ENCODE results near the gene SLC24A3. TPM values are rescaled to one million over a fixed set of nuclear protein-coding genes. Genes with fewer than 3 reads are reported as not detected.

The SLC24A3 gene
- total and polyA plus RNA-seq, 4 experiments from 2014 or later: not detected

GRCh38 chr20:19367591-19367990 lies 155.1 kb downstream of the SLC24A3 start:
- intact Hi-C loops (cut with micrococcal nuclease): no loop called here
- Mint-ChIP-seq H3K27ac (no peak overlapping the region), H3K36me3 (no peaks in the 10 kb centered on the region), H3K27me3 (no peaks in the 10 kb centered on the region), H3K9me3 (peaks cover 0 to 6% (median under 1%) of the 10 kb centered on the region in 8 donors), H3K4me1 (no peaks in the 10 kb centered on the region), H3K4me3 (no peak overlapping the region)
- no peak for DNase-seq
- H3K27ac ChIP-seq (ENCODE audit: low read depth, low read length): no peak overlapping the region
- no peak overlapping the region for H3K4me3 ChIP-seq (ENCODE audit: low read length in 2 of 2)
- H3K27me3 ChIP-seq (ENCODE audit: insufficient read depth, low read length): no peaks in the 10 kb centered on the region
- H3K4me1 ChIP-seq (ENCODE audit: insufficient read depth, low read length): no peaks in the 10 kb centered on the region
- CTCF ChIA-PET (ENCODE audit: partially characterized antibody): no interaction called here
- no peaks in the 10 kb centered on the region for H3K36me3 ChIP-seq (ENCODE audit: insufficient read depth, low read length)
- H3K9me3 ChIP-seq (ENCODE audit: control insufficient read depth in 1 of 2, low read length in 2 of 2): no peaks in the 10 kb centered on the region
- POLR2A ChIA-PET (ENCODE audit: partially characterized antibody): no interaction called here

DNA sequence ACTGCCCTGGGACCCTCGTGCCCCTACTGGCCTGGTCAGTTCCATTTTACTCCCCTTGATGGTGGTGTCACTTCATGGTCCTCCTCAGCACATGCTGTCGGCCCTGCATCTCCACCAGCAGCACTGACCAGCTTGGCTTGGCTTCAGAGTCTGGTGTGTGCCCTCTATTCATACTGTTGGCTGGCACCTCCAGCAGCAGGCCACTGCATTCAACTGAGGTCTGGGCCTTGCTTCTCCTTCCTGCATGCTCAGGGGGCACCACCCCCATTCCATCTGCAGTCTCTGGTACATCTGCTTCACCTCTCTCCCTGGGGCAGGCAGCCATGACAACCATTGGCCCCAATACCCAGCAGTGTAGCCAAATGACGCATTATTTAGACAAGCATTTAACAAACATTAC lies 155.9 kb downstream of the SLC24A3 start:
- H3K4me1 Mint-ChIP-seq: no peaks in the 10 kb centered on the region
- no peaks in the 10 kb centered on the region for H3K4me1 ChIP-seq (ENCODE audit: insufficient read depth, low read length)
- no peak overlapping the region for H3K4me3 Mint-ChIP-seq
- H3K9me3 Mint-ChIP-seq: peaks cover 0 to 6% (median under 1%) of the 10 kb centered on the region in 8 donors
- no peaks in the 10 kb centered on the region for H3K36me3 ChIP-seq (ENCODE audit: insufficient read depth, low read length)
- no peak overlapping the region for H3K27ac ChIP-seq (ENCODE audit: low read depth, low read length)
- no peaks in the 10 kb centered on the region for H3K9me3 ChIP-seq (ENCODE audit: control insufficient read depth in 1 of 2, low read length in 2 of 2)
- no peaks in the 10 kb centered on the region for H3K36me3 Mint-ChIP-seq
- no peak overlapping the region for H3K4me3 ChIP-seq (ENCODE audit: low read length in 2 of 2)
- H3K27me3 ChIP-seq (ENCODE audit: insufficient read depth, low read length): no peaks in the 10 kb centered on the region
- intact Hi-C loops (cut with micrococcal nuclease): no loop called here
- CTCF ChIA-PET (ENCODE audit: partially characterized antibody): no interaction called here
- POLR2A ChIA-PET (ENCODE audit: partially characterized antibody): no interaction called here
- no peak for DNase-seq
- H3K27ac Mint-ChIP-seq: no peak overlapping the region
- H3K27me3 Mint-ChIP-seq: no peaks in the 10 kb centered on the region

- intact Hi-C loops (cut with micrococcal nuclease): no loop called here
Observed at GRCh38 chr20:19370076-19371075, 157.9 kb downstream of the SLC24A3 start.

GRCh38 chr20:19371112-19371511 lies 158.7 kb downstream of the SLC24A3 start:
- Mint-ChIP-seq H3K36me3 (no peaks in the 10 kb centered on the region), H3K4me3 (no peak overlapping the region), H3K9me3 (peaks cover 0 to 9% (median 3%) of the 10 kb centered on the region in 8 donors), H3K27ac (no peak overlapping the region), H3K4me1 (no peaks in the 10 kb centered on the region), H3K27me3 (no peaks in the 10 kb centered on the region)
- Histone ChIP-seq H3K27me3 (ENCODE audit: insufficient read depth, low read length) (no peaks in the 10 kb centered on the region), H3K4me1 (ENCODE audit: insufficient read depth, low read length) (no peaks in the 10 kb centered on the region), H3K36me3 (ENCODE audit: insufficient read depth, low read length) (no peaks in the 10 kb centered on the region), H3K4me3 (ENCODE audit: low read length in 2 of 2) (no peak overlapping the region), H3K27ac (ENCODE audit: low read depth, low read length) (no peak overlapping the region), H3K9me3 (ENCODE audit: control insufficient read depth in 1 of 2, low read length in 2 of 2) (no peaks in the 10 kb centered on the region)
- intact Hi-C loops (cut with micrococcal nuclease): no loop called here
- CTCF ChIA-PET (ENCODE audit: partially characterized antibody): no interaction called here
- POLR2A ChIA-PET (ENCODE audit: partially characterized antibody): no interaction called here
- no peak for DNase-seq

More at GRCh38 chr20:19370076-19371075, 157.9 kb downstream of the SLC24A3 start:
- H3K27me3 ChIP-seq (ENCODE audit: insufficient read depth, low read length): no peaks in the 10 kb centered on the region
- no peak overlapping the region for H3K27ac ChIP-seq (ENCODE audit: low read depth, low read length)
- no peak for DNase-seq
- no peaks in the 10 kb centered on the region for H3K4me1 Mint-ChIP-seq
- POLR2A ChIA-PET (ENCODE audit: partially characterized antibody): no interaction called here
- H3K27me3 Mint-ChIP-seq: no peaks in the 10 kb centered on the region
- no peak overlapping the region for H3K27ac Mint-ChIP-seq
- no peaks in the 10 kb centered on the region for H3K36me3 ChIP-seq (ENCODE audit: insufficient read depth, low read length)
- no peak overlapping the region for H3K4me3 ChIP-seq (ENCODE audit: low read length in 2 of 2)
- no peak overlapping the region for H3K4me3 Mint-ChIP-seq
- H3K4me1 ChIP-seq (ENCODE audit: insufficient read depth, low read length): no peaks in the 10 kb centered on the region
- CTCF ChIA-PET (ENCODE audit: partially characterized antibody): no interaction called here
- no peaks in the 10 kb centered on the region for H3K9me3 ChIP-seq (ENCODE audit: control insufficient read depth in 1 of 2, low read length in 2 of 2)
- H3K9me3 Mint-ChIP-seq: peaks cover 0 to 8% (median 3%) of the 10 kb centered on the region in 8 donors
- H3K36me3 Mint-ChIP-seq: no peaks in the 10 kb centered on the region

DNA sequence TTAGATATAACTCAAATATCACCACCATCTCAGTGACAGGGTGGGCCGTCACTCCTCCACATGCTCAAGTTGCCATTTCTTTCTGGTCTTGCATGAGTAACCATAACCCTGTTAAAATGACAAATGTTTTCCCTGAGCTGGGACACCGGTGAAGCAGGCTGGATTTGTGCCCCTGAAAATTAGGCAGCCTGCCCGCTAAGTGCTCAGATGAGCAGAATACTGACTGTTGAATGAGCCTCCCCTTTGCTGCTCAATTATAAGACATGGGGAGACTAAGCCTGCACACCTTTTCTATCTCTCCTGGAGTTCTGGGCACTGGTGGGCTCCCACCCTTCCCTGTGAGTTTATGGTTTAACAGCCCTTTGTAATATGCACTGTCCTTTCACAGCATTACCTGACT lies 161.8 kb downstream of the SLC24A3 start:
- intact Hi-C loops (cut with micrococcal nuclease): no loop called here
- H3K4me3 Mint-ChIP-seq: no peak overlapping the region

GRCh38 chr20:19375395-19375794 lies 163.0 kb downstream of the SLC24A3 start:
- Histone ChIP-seq H3K36me3 (ENCODE audit: insufficient read depth, low read length) (no peaks in the 10 kb centered on the region), H3K4me1 (ENCODE audit: insufficient read depth, low read length) (no peaks in the 10 kb centered on the region), H3K9me3 (ENCODE audit: control insufficient read depth in 1 of 2, low read length in 2 of 2) (no peaks in the 10 kb centered on the region), H3K27me3 (ENCODE audit: insufficient read depth, low read length) (no peaks in the 10 kb centered on the region), H3K4me3 (ENCODE audit: low read length in 2 of 2) (no peak overlapping the region), H3K27ac (ENCODE audit: low read depth, low read length) (no peak overlapping the region)
- Mint-ChIP-seq H3K9me3 (peaks cover 0 to 6% (median 3%) of the 10 kb centered on the region in 8 donors), H3K27me3 (no peaks in the 10 kb centered on the region), H3K4me1 (no peaks in the 10 kb centered on the region), H3K36me3 (no peaks in the 10 kb centered on the region), H3K27ac (no peak overlapping the region), H3K4me3 (no peak overlapping the region)
- intact Hi-C loops (cut with micrococcal nuclease): no loop called here
- POLR2A ChIA-PET (ENCODE audit: partially characterized antibody): no interaction called here
- no peak for DNase-seq
- CTCF ChIA-PET (ENCODE audit: partially characterized antibody): no interaction called here

More for the DNA sequence above, 161.8 kb downstream of the SLC24A3 start:
- Histone ChIP-seq H3K4me3 (ENCODE audit: low read length in 2 of 2) (no peak overlapping the region), H3K36me3 (ENCODE audit: insufficient read depth, low read length) (no peaks in the 10 kb centered on the region), H3K4me1 (ENCODE audit: insufficient read depth, low read length) (no peaks in the 10 kb centered on the region), H3K27me3 (ENCODE audit: insufficient read depth, low read length) (no peaks in the 10 kb centered on the region), H3K27ac (ENCODE audit: low read depth, low read length) (no peak overlapping the region), H3K9me3 (ENCODE audit: control insufficient read depth in 1 of 2, low read length in 2 of 2) (no peaks in the 10 kb centered on the region)
- no peaks in the 10 kb centered on the region for H3K4me1 Mint-ChIP-seq
- ChIA-PET POLR2A (ENCODE audit: partially characterized antibody) (no interaction called here), CTCF (ENCODE audit: partially characterized antibody) (no interaction called here)
- H3K9me3 Mint-ChIP-seq: peaks cover 0 to 6% (median 4%) of the 10 kb centered on the region in 8 donors
- no peak overlapping the region for H3K27ac Mint-ChIP-seq
- no peaks in the 10 kb centered on the region for H3K27me3 Mint-ChIP-seq
- DNase-seq: no peak
- H3K36me3 Mint-ChIP-seq: no peaks in the 10 kb centered on the region

DNA sequence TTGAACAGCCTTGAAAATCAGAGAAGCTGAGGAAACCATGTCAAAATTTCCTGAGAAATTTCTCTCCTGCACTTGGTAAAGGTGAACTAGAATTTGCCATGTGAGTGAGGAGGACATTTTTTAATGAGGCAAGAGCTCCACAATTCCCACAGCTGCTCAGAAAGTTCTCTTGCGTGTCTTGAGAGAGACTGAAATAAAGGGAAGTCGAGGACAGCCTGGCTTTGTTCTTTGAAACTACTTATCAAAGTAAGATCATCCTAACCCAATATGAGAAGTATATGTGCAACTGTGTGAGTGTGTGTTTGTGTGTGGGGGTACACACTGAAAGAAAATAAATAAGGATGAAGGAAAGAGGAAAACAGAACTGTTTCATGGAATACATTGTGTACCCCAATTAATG lies 163.4 kb downstream of the SLC24A3 start:
- H3K4me1 Mint-ChIP-seq: no peaks in the 10 kb centered on the region
- ChIA-PET CTCF (ENCODE audit: partially characterized antibody) (no interaction called here), POLR2A (ENCODE audit: partially characterized antibody) (no interaction called here)
- H3K27me3 Mint-ChIP-seq: no peaks in the 10 kb centered on the region
- peaks cover 0 to 6% (median 3%) of the 10 kb centered on the region in 8 donors for H3K9me3 Mint-ChIP-seq
- Histone ChIP-seq H3K4me3 (ENCODE audit: low read length in 2 of 2) (no peak overlapping the region), H3K27ac (ENCODE audit: low read depth, low read length) (no peak overlapping the region), H3K9me3 (ENCODE audit: control insufficient read depth in 1 of 2, low read length in 2 of 2) (no peaks in the 10 kb centered on the region), H3K36me3 (ENCODE audit: insufficient read depth, low read length) (no peaks in the 10 kb centered on the region), H3K4me1 (ENCODE audit: insufficient read depth, low read length) (no peaks in the 10 kb centered on the region), H3K27me3 (ENCODE audit: insufficient read depth, low read length) (no peaks in the 10 kb centered on the region)
- intact Hi-C loops (cut with micrococcal nuclease): no loop called here
- DNase-seq: no peak
- no peaks in the 10 kb centered on the region for H3K36me3 Mint-ChIP-seq
- H3K4me3 Mint-ChIP-seq: no peak overlapping the region
- H3K27ac Mint-ChIP-seq: no peak overlapping the region

All from CD4-positive, alpha-beta memory T cell (primary cell).